ENCODE results near the gene AKT1.

Gene AKT1

DNA sequence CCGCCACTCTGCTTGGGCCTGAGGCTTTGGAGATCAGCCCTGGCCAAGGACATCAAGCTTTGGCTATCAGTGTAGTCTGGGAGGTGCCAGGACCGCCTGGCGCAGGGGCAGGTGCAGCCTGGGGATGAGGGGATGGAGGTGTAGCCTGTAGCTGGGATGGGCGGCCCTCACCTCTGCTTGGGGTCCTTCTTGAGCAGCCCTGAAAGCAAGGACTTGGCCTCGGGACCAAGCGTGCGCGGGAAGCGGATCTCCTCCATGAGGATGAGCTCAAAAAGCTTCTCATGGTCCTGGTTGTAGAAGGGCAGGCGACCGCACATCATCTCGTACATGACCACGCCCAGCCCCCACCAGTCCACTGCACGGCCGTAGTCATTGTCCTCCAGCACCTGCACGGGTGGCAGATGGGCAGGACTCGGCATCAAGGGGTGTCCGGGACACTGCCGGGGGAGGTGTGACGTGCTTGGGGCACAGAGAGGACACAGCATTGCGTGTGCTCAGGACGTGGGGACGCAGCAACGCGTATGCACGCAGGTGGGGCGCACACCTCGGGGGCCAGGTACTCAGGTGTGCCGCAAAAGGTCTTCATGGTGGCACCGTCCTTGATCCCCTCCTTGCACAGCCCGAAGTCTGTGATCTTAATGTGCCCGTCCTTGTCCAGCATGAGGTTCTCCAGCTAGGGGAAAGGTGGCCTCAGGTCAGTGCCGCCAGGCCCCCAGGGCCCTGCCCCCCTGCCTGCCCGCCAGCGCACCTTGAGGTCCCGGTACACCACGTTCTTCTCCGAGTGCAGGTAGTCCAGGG is 22.6 kb downstream of the AKT1 start:
- DNase-seq = no peak

DNA sequence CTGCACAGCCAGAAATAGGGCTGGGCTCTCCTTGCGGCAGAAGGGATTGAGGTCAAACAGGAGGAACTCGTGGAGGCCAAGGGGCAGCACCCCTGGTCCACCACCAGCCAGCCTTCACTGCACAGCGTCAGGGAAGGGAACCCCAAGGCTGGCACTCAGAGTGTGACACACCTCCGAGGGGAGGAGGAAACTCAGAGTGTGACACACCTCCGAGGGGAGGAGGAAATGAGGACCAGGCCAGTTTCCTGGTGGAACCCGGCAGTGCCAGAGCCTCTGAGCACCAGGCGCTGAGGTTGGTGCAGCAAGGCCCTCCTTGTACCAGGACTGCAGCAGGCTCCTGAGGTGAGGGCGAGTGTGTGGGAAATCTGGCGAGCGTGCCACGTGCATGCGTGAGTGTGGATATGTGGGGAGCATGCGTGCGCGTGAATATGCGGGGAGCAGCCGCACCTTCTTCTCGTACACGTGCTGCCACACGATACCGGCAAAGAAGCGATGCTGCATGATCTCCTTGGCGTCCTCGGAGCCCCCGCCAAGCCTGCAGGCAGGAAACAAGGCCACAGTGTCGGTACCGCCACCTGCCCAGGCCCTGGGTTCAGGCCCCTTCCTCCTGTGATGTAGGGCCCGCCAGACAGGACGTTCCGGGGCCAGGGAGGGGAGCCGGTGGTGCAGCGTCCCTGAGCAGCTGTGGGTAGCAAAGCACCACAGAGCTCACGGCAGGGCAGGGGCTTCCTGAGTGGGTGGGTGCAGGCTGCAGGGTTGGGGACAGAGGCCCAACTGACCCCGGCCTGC is 23.4 kb downstream of the AKT1 start:
- no peak for DNase-seq

DNA sequence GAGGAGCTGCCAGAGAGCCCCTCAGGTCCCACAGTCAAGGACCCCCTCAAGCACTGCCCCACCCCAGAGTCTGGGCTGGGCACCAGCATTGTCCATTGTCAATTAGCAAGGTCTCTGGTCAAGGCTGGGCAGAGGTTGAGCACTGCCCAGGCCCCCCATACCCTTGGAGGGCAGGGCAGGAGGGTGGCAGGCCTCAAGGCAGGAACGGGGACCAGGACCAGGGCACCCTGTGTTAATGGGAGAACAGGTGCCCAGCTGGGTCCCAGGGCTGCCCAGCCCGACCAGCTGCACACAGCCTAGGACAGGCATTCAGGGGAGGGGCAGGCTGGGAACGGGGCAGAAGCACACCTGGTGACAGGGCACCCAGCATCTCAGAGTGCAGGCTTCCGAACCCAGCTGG is 24.2 kb downstream of the AKT1 start:
- DNase-seq = no peak

DNA sequence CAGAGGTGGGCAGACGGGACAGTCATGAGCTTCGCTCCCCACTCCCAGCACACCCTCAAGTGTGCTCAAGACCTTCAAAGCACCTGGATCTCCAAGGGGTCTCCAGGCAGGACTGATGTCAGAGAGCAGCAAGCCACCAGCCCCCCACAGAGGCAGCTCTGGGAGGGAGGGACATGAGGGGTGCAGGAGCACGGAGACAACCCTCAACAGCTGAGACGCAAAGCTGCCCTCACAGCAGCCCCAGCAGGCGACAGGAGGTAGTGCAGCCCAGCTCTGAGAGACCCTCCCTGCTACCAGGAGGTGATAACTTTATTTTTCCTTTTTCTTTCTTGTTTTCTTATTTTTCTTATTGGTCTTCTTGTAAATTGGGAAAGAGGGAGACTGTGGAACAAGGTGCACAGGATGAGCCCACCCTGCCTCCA is 24.7 kb downstream of the AKT1 start:
- no peak for DNase-seq

DNA sequence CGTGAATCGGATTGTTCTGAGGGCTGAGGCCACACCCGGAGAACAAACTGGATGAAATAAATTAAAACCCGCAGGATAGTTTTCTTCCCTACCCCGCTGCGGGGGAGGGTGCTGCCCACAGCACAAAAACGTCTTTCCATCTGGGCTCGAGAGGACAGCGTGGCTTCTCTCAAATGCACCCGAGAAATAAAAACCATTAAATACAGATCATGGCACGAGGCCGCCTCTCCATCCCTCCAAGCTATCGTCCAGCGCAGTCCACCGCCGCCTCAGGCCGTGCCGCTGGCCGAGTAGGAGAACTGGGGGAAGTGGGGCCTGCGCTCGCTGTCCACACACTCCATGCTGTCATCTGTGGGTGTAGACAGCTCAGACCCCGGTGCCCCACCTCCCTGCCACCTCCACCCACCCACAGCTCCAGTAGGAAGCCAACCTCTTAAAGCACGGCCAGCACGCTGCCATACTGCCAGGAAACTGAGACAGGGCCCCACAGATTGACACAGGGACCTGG is 25.4 kb downstream of the AKT1 start:
- DNase-seq = no peak

DNA sequence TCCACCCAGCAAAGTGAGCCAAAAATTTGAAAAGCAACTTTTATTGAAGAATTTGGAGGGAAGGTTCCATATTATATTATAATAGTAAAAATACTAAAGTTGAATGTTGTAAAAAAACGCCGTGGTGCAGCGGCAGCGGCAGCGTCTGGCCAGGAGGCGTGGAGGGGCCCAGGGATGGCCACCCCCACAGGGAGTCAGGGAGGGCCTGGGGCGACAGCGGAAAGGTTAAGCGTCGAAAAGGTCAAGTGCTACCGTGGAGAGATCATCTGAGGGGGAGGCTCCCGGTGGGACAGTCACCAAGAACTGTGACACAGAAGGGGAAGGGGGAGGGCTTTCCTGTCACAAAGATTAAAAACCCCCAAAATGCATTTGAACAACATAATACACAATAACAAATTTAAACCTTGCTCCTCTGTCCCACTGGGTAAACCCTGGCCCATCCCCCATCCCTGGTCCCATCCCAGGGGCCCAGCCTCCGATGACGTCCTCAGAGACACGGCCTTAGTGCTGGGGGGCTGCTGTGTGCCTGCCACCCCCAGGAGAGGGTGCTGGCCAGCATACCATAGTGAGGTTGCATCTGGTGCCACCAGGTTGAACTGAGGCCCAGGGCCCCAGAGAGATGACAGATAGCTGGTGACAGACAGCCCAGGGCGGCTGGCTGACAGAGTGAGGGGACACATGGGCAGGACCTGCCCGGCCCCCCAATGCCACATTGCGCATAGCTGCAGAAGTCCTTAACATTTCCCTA is 26.1 kb downstream of the AKT1 start:
- DNase-seq = no peak

DNA sequence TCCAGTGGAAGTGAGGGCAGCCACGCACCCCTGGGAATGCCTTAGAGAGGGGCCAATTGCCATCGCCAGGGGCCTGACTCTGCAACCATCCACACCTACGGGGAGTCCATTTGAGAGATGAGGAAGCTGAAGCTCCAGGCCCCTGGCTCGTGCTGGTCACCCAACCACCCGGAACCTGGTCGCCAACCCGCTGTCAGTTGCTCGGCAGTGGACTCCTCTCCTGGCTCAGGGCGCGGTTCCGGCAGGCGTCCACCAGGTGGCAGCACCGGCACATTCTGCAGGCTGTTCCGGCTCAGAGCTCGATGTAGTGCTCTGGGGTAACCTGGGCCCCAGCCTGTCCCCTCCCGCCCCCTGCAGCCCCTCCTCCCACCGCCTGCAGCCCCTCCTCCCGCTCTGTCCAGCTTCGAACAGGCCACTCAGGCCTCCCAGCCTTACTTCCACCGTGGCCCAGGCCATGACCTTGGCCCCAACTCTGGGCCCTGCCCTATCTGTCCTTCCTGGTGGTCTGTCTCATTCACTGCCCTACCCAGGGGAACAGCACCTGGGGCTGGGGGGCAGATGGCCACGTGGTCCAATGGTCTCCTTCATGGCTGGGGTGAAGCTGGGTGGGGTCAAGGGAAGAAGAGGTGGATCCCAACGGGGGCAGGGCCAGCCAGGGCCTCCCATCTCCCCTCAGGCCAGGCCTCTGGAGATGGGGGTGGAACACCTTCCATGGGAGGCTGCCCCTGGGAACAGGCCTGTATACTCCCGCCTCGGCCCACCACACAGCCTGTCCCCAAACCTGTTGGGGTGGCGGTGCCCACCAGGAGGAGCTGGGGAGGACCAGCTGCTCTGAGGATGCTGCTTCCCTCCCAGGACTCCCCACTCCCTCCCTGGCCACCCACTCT is 26.9 kb downstream of the AKT1 start:
- peak; percentile 74 for DNase-seq

DNA sequence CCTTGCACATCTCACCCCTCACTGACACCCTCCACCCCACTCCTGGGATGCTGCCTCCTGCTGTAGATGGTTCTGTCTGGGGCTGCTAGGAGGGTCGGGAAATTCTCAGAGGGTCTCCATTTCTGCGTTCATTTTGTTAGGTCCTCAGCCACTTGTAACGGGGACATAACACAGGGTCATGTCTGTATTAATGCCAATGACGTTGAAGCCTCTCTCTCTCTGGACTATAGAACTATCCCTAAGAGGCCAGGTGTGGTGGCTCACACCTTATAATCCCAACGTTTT is 28.0 kb downstream of the AKT1 start:
- no peak for DNase-seq

DNA sequence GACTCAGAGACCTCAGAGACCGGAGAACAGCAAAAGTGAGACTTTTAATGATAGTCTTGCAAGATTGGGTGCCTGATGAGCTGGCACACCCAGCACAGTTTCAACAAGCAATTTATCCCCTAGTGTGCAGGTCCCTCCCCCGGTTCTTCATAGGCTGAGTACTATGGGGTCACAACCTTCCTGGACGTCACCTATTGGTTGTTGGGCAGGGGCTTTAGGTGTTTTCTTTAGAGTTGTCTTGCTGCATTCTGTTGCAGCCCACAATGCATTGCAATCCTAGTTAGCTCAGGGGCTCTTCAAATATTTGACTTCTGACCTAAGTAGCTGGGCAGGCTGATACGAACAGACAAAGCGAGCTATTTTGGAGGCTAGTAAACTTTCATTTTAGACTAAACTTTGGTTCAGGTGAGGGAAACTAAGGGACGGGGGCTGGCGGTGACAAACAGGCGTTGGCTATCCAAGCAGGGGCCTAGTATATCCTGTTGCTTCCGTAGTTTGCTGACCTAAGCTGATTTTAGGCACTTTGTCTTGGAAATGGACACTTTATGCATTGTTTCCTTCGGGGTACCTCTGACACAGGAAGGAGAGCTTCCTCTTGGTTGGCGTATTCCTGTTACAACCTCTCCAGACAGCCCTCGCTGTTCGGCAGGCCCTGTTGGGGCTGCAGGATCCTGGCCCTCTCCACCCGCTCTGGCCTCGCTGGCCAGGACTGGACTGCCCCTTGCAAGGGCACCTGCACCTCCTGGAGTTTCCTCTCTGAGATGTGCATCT is 28.5 kb downstream of the AKT1 start:
- DNase-seq = no peak

DNA sequence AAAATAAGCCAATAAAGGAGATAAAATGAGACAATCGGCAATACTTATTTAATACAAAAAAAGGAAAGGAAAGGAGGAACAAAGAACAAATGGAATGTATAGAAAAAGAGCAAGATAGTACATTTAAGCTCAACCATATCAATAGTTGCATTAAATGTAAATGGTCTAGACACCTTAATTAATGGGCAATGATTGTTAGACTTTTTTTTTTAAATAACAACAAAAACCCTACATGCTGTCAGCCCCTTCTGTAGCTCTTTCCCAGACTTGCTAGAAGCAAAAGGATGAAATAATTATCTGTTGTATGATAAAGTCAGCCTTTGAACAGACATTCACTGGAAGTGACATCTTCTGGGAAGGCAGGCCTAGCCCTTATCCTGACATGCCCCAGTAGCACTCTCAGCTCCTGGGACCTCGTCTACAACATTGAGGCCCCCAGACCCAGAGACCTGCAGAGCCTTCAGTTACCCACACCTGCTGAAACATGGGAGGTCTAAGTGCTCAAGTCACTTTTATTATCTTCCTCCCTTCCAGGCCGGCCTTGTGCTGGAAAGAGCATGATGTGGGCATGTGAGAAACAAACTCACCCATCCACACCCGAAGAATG is 29.2 kb downstream of the AKT1 start:
- no peak for DNase-seq

DNA sequence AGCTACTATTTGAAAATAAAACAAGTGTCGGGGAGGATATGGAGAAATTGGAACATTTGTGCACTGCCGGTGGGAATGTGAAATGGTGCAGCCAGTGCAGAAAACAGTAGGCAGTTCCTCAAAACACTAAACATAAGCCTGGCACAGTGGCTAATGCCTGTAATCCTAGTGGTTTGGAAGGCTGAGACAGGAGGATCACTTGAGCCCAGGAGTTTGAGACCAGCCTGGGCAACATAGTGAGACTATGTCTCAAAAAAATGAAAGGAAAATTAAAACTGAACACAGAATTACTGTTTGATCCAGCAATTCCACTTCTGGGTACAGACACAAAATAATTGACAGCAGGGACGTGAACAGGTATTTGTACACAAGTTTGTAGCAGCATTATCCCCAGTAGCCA is 30.0 kb downstream of the AKT1 start:
- no peak for DNase-seq

DNA sequence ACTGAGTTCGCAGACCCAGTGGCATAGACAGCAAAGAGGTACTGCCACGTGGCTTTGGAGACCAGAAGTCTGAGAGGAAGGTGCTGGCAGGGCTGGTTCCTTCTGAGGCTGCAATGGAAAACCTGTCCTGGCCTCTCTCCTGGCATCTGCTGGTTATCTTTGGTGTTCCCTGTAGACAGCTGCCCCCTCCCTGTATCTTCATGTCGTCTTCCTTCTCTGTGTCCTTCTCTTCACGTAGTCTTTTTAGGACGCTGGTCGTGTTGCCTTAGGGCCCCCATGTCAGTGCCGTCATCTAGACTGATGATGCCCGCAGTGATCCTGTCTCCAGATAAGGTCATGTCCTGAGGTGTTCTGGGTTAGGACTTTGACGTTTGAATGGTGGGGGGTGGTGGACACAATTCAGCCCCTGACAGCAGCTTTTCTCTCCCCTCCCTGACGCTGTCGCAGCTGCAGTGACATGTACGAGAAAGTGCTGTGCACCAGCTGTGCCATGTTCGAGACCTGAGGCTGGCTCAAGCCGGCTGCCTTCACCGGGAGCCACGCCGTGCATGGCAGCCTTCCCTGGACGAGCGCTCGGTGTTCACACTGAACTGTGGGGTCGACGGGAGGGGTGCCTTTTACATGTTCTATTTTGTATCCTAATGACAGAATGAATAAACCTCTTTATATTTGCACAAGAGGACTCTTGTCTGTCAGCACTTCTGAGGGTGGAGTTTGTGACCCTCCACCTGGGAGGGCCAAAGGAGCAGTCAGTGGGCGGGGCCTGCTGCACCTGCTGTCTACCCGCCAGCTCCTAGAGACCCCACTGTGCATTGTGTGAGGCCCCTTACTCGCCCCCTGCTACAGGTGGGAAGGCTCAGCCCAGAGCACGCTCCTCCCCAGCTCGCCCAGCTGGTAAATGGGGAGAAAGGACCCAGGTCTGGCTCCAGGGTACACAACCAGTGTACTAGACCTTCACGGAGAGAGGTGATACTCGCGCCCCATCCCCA is 36.3 kb downstream of the AKT1 start:
- DNase-seq = no peak

DNA sequence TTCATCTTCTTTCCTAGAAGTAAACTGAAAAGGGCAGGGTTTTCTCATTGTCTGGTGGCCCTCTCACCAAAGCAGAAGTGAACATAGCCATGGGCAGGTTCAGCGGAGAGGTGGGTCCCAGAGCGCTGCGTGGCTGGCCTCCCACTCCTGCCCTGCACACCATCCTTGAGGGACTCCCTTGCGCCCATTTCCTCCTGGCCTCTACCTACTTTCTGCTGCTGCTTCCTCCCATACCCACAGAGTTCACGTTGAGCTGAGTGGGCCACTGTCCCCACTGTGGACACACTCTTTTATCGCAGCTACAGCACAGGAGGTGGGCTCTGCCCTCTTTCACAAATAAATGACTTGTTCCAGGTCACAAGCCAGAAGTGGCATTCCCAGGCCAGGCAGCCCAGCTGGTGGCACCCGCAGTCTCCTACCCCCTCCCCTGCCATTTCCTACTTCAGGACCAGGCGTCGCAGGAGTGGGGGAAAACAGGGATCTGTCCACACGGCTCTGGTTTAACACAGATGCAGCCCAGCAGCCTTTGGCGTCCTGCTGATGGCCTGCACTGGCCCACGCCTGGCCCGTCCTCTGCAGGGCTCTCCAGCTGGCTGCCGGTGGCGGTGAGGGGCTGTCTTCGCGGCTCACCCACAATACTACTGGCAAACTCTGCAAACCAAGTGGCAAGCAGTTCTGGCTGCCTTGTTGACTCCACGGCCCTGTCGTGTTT is 37.7 kb downstream of the AKT1 start:
- DNase-seq = no peak

DNA sequence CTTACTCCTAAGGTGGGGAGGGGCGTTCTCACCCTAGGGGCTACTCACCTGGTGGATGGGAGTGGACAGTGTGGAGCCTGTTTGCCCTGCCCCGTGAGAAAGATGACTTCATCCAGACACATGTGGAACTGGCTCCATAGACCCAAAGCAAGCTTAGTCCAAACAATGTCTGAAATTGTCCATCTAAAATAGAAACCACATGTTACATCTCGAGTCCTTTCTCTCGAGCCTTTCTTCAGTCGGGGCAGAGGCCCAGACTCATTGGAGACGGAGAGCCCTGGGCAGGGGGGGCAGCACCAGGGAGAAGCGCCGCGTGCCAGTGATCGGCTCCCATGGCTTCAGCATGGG is 38.3 kb downstream of the AKT1 start:
- DNase-seq = no peak

DNA sequence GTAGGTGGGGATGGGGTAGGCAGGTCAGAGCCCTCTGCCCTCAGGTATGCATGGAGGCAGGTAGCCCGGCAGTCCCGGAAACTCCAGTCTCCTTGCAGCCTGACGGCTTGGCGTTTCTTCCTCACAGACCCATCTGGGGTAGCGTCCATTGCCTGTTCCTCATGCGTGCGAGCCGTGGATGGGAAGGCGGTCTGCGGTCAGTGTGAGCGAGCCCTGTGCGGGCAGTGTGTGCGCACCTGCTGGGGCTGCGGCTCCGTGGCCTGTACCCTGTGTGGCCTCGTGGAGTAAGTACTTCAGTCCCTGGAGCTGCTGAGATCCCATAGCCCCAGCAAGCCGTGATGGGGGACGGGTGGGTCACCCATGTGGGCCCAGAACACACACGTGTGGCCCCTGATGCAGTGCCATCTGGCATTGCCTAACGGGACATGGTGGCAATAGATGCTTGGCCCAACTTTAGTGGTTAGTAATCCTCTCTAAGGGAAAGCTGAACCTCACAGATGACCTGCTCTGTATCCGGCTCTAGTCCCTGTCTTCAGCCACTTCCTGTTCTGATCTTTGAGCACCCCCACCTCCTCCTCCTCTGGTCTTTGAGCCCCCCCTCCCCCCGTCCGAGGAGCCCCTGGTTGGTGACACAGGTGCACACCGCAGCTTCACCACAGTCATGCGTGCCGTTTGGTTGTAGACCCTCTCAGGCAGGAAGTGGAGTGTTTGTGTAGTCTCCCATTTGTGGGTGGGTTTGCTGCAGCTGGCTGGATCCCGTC is 38.9 kb downstream of the AKT1 start:
- DNase-seq = no peak

DNA sequence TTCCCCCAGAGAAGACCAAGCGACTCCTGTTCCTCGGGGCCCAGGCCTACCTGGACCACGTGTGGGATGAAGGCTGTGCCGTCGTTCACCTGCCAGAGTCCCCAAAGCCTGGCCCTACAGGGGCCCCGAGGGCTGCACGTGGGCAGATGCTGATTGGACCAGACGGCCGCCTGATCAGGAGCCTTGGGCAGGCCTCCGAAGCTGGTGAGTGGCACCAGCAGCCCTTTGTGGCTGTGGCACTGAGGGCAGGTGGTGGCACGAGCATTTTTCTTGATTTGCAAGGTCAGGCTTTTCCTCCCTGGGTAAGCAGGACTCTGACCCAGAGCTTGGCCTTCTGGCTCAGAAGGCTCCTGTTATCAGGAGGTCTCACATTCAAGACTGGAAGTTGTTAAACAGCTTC is 39.9 kb downstream of the AKT1 start:
- DNase-seq = no peak

DNA sequence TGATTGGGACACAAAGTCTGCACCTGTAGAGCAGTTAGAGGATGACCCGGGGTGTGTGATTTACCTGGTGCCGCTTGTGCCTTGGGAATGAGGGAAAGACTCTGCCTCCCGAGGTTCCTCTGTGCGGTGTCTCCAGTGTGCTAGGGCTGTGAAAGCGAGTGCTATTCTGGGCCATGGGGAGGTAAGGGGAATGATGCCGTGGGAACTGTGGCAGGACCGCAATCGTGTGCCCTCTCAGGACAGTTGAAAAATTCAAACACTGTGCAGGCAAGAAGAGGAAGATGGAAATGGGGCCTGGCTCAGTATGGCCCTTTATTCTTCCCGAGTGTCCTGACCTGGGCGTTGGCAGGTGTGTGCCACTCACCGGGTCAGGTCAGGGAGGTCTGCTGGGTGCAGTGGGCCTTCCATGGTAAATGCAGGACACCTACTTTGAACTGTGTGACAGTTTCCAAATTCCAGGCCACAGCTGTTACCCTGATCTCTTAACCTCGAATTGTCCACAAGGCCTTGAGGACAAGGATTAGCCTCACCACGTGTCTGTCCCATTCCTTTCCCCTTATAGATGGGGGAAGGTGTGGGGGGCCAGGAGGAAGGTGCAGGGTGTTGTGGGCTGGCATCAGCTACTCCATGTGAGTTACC is 41.2 kb downstream of the AKT1 start:
- DNase-seq = no peak

All from fibroblast of skin of back (primary cell).